Measurements from ENCODE around the gene LPAR1. TPM values are rescaled to one million over a fixed set of nuclear protein-coding genes. Genes with fewer than 3 reads are reported as not detected.

The LPAR1 gene
- total RNA-seq, 1 experiment from 2014 or later, result 0.21 TPM

DNA sequence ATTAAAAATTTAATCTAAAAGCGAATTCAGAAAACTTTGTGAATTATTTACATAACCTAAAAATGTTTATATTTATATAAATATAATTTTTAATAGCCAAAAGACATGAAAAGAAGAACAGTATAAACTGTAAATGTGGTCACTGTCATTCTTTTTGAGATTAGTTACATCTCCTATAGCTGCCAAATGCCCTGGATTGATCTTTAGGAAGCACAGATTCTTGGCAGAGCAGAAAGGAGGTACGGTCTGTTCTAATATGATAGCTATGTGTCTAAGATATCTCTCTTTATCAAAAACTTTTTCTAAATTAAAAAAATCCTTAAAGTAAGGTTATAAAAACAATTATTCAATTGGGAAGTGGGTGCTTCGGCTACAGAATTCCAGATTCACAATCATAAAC is 151.0 kb downstream of the LPAR1 start:
- no peaks in the 10 kb centered on the region for H3K9me3 Mint-ChIP-seq (ENCODE audit: unreplicated experiment)
- no peaks in the 10 kb centered on the region for H3K4me1 Mint-ChIP-seq (ENCODE audit: insufficient read depth, unreplicated experiment)
- TF ChIP-seq, protein P1, sequence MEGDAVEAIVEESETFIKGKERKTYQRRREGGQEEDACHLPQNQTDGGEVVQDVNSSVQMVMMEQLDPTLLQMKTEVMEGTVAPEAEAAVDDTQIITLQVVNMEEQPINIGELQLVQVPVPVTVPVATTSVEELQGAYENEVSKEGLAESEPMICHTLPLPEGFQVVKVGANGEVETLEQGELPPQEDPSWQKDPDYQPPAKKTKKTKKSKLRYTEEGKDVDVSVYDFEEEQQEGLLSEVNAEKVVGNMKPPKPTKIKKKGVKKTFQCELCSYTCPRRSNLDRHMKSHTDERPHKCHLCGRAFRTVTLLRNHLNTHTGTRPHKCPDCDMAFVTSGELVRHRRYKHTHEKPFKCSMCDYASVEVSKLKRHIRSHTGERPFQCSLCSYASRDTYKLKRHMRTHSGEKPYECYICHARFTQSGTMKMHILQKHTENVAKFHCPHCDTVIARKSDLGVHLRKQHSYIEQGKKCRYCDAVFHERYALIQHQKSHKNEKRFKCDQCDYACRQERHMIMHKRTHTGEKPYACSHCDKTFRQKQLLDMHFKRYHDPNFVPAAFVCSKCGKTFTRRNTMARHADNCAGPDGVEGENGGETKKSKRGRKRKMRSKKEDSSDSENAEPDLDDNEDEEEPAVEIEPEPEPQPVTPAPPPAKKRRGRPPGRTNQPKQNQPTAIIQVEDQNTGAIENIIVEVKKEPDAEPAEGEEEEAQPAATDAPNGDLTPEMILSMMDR (IDR thresholded peaks at IDR 0.05; ENCODE audit: unreplicated experiment), result no peak
- no peaks in the 10 kb centered on the region for H3K27me3 Mint-ChIP-seq (ENCODE audit: insufficient read depth, unreplicated experiment)
- H3K27ac Mint-ChIP-seq (ENCODE audit: low read depth, unreplicated experiment), result no peak overlapping the region
- intact Hi-C loops (cut with micrococcal nuclease), result no loop called here
- no peak for DNase-seq (ENCODE audit: unreplicated experiment)
- peaks cover 4% of the 10 kb centered on the region for H3K36me3 Mint-ChIP-seq (ENCODE audit: insufficient read depth, unreplicated experiment)
- ChIA-PET CTCF (no interaction called here), POLR2A (interaction anchor here (0.7 kb wide), 1 partner anchor 82 kb away, joined by 3 read pairs; no protein-coding TSS in a partner anchor)
- BruUV-seq (replicated peaks), result no TSS peak
- no peak overlapping the region for H3K4me3 Mint-ChIP-seq (ENCODE audit: unreplicated experiment)

DNA sequence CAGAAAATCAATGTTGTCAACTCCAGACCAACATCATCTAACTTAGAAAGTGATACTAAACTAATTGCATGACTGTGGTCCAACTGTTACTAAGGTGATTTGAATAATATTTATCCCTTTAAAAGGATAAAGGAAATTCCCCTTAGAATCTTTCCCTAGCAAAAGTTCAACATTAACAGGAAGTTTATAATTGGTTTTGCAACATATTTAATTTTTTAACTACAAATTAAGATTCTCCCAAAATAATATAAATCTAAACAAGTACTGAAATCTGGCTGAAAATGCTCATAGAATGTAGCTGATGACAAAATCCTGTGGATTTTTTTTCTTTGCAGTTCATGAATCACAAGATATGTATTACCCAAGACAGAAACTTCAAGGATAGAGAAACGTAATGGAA is 151.4 kb downstream of the LPAR1 start:
- no peaks in the 10 kb centered on the region for H3K9me3 Mint-ChIP-seq (ENCODE audit: unreplicated experiment)
- TF ChIP-seq, protein P1 (IDR thresholded peaks at IDR 0.05; ENCODE audit: unreplicated experiment), result no peak
- intact Hi-C loops (cut with micrococcal nuclease), result no loop called here
- peaks cover 4% of the 10 kb centered on the region for H3K36me3 Mint-ChIP-seq (ENCODE audit: insufficient read depth, unreplicated experiment)
- no TSS peak for BruUV-seq (replicated peaks)
- H3K27me3 Mint-ChIP-seq (ENCODE audit: insufficient read depth, unreplicated experiment), result no peaks in the 10 kb centered on the region
- H3K4me3 Mint-ChIP-seq (ENCODE audit: unreplicated experiment), result no peak overlapping the region
- H3K4me1 Mint-ChIP-seq (ENCODE audit: insufficient read depth, unreplicated experiment), result no peaks in the 10 kb centered on the region
- POLR2A ChIA-PET, result interaction anchor here (0.7 kb wide), 1 partner anchor 81 kb away, joined by 3 read pairs; no protein-coding TSS in a partner anchor
- DNase-seq (ENCODE audit: unreplicated experiment), result peak; percentile 5
- no peak overlapping the region for H3K27ac Mint-ChIP-seq (ENCODE audit: low read depth, unreplicated experiment)
- CTCF ChIA-PET, result interaction anchor here (0.6 kb wide), 1 partner anchor 51 kb away, joined by 3 read pairs; no protein-coding TSS in a partner anchor

DNA sequence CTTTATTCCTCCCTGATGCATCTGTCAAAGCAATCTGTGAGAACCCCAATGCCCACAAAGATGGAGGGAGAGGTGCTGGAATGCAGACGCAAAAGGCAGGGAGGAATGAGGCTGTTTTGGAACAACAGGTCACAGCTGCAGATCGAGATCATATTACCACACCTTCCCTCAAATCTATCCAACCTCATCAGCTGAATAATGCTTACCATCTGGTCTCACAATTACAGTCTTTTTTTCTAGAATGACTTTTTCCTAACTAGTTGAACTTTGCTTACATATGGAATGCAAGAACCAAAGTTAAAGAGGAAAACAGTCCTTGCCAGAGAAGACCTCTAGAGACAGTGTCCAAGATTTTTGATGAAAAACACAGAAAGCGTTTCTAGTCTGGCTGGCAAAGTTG is 158.1 kb downstream of the LPAR1 start:
- POLR2A ChIA-PET, result no interaction called here
- intact Hi-C loops (cut with micrococcal nuclease), result no loop called here
- Mint-ChIP-seq H3K9me3 (ENCODE audit: unreplicated experiment) (no peaks in the 10 kb centered on the region), H3K36me3 (ENCODE audit: insufficient read depth, unreplicated experiment) (no peaks in the 10 kb centered on the region), H3K4me3 (ENCODE audit: unreplicated experiment) (no peak overlapping the region), H3K4me1 (ENCODE audit: insufficient read depth, unreplicated experiment) (no peaks in the 10 kb centered on the region), H3K27ac (ENCODE audit: low read depth, unreplicated experiment) (no peak overlapping the region), H3K27me3 (ENCODE audit: insufficient read depth, unreplicated experiment) (no peaks in the 10 kb centered on the region)
- CTCF ChIA-PET, result interaction anchor here (0.7 kb wide), 1 partner anchor 65 kb away, joined by 3 read pairs; no protein-coding TSS in a partner anchor
- no peak for DNase-seq (ENCODE audit: unreplicated experiment)
- BruUV-seq (replicated peaks), result no TSS peak
- TF ChIP-seq, protein P1 (IDR thresholded peaks at IDR 0.05; ENCODE audit: unreplicated experiment), result no peak

DNA sequence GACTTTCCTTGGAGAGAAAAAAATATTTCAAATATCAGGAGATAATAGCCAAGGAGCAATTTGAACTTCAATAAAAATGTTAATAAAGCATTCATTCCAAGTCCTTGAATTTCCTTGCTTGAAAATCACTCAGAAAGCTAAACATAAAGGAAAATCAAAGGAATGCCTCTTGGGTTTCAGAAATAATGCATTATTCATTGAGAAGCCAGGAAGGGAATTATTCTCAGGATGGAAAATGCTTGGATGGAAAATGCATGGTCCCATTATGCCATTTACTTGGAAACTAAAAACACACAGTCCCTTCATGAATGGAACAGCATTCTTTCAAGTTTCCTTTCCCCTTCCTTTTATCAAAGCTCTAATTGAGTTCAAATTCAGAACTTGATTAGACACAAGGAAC is 160.9 kb downstream of the LPAR1 start:
- H3K36me3 Mint-ChIP-seq (ENCODE audit: insufficient read depth, unreplicated experiment), result no peaks in the 10 kb centered on the region

More for the DNA sequence above, 160.9 kb downstream of the LPAR1 start:
- no peak for DNase-seq (ENCODE audit: unreplicated experiment)
- BruUV-seq (replicated peaks), result no TSS peak
- intact Hi-C loops (cut with micrococcal nuclease), result no loop called here
- Mint-ChIP-seq H3K9me3 (ENCODE audit: unreplicated experiment) (no peaks in the 10 kb centered on the region), H3K4me1 (ENCODE audit: insufficient read depth, unreplicated experiment) (no peaks in the 10 kb centered on the region), H3K27ac (ENCODE audit: low read depth, unreplicated experiment) (no peak overlapping the region), H3K27me3 (ENCODE audit: insufficient read depth, unreplicated experiment) (no peaks in the 10 kb centered on the region), H3K4me3 (ENCODE audit: unreplicated experiment) (no peak overlapping the region)
- POLR2A ChIA-PET, result no interaction called here
- CTCF ChIA-PET, result interaction anchor here (0.6 kb wide), 2 partner anchors 9 to 584 kb away, joined by 3 to 6 read pairs; no protein-coding TSS in a partner anchor
- TF ChIP-seq, protein P1 (IDR thresholded peaks at IDR 0.05; ENCODE audit: unreplicated experiment), result no peak
